ENCODE data around the gene GCA.

GRCh38 chr2:162324953-162325352 is 19.0 kb upstream of the GCA start:
- no peak for TF ChIP-seq CTCF (IDR thresholded peaks at IDR 0.05)
- TF ChIP-seq POLR2A (IDR thresholded peaks at IDR 0.05): no peak
- TF ChIP-seq POLR2AphosphoS5 (IDR thresholded peaks at IDR 0.05): no peak
- no peak for TF ChIP-seq EP300 (IDR thresholded peaks at IDR 0.05)
